ENCODE measurements around the gene UCHL5. TPM values are rescaled to one million over a fixed set of nuclear protein-coding genes. Genes with fewer than 3 reads are reported as not detected.
"Not testable (repeated sequence)": the region's sequence is repeated elsewhere in the genome, so short reads cannot be mapped to it uniquely, and the experiment has no call there.

UCHL5 gene
- polyA plus RNA-seq, 4 donors: 22.6 to 33.1 (median 24.2) TPM

DNA sequence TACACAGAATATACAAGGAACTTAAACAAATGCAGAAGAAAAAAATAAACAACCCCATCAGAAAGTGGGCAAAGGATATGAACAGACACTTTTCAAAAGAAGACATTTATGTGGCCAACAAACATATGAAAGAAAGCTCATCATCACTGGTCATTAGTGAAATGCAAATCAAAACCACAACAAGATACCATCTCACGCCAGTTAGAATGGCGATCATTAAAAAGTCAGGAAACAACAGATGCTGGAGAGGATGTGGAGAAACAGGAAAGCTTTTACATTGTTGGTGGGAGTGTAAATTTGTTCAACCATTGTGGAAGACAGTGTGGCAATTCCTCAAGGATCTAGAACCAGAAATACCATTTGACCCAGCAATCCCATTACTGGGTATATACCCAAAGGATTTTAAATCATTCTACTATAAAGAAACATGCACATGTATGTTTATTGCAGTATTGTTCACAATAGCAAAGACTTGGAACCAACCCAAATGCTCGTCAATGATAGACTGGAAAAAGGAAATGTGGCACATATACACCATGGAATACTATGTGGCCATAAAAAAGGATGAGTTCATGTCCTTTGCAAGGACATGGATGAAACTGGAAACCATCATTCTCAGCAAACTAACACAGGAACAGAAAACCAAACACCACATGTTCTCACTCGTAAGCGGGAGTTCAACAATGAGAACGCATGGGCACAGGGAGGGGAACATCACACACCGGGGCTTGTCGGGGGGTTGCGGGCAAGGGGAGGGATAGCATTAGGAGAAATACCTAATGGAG lies 26.3 kb downstream of the UCHL5 start:
- not testable (repeated sequence) for H3K36me3 ChIP-seq (ENCODE audit: control insufficient read depth in 3 of 3, insufficient read depth in 2 of 3, low read depth in 1 of 3, low read length in 3 of 3); FAIRE-seq; H3K4me3 ChIP-seq (ENCODE audit: low read depth in 1 of 3, low read length in 3 of 3); DNase-seq; H3K4me1 ChIP-seq (ENCODE audit: control insufficient read depth in 3 of 3, insufficient read depth in 2 of 3, low read depth in 1 of 3, low read length in 2 of 3); H3K9me3 ChIP-seq (ENCODE audit: control insufficient read depth in 2 of 2, insufficient read depth in 1 of 2, low read depth in 1 of 2, low read length in 1 of 2); H3K27ac ChIP-seq (ENCODE audit: low read depth in 1 of 3, low read length in 2 of 3); H3K27me3 ChIP-seq (ENCODE audit: control insufficient read depth in 3 of 3, insufficient read depth in 3 of 3, low read length in 3 of 3)
- WGBS, 3 donors: 96 to 98% (median 96%) methylated on average over 9 of the region's 9 CpGs

DNA sequence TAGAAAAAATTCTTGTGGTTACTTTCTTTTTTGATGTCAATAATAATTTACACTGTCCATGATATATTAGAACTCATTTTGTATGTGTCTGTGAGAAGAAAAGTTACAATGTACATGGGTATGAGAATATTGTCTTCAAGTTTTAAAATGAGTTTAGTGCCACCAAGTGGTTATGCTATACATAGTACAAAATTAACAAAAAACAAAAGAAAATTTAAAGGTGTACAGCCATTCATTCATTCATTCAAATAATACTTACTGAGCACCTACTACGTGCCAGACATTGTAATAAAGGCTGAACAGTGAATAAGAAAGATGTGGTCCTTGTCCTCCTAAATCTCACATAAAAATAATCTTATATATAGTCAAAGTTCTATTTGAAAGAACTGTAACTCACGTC lies 27.7 kb downstream of the UCHL5 start:
- Histone ChIP-seq H3K36me3 (ENCODE audit: control insufficient read depth in 3 of 3, insufficient read depth in 2 of 3, low read depth in 1 of 3, low read length in 3 of 3) (peaks cover 0 to 9% (median 0%) of the 10 kb centered on the region in 3 donors), H3K4me3 (ENCODE audit: low read depth in 1 of 3, low read length in 3 of 3) (no peak overlapping the region), H3K27ac (ENCODE audit: low read depth in 1 of 3, low read length in 2 of 3) (no peak overlapping the region), H3K27me3 (ENCODE audit: control insufficient read depth in 3 of 3, insufficient read depth in 3 of 3, low read length in 3 of 3) (no peaks in the 10 kb centered on the region), H3K4me1 (ENCODE audit: control insufficient read depth in 3 of 3, insufficient read depth in 2 of 3, low read depth in 1 of 3, low read length in 2 of 3) (peaks cover 0 to 5% (median 0%) of the 10 kb centered on the region in 3 donors), H3K9me3 (ENCODE audit: control insufficient read depth in 2 of 2, insufficient read depth in 1 of 2, low read depth in 1 of 2, low read length in 1 of 2) (no peaks in the 10 kb centered on the region)
- DNase-seq: peak in 1 of 2 donors; percentile 27
- peak; percentile 92 for FAIRE-seq
- 74 to 85% (median 85%) methylated on average over 2 of the region's 2 CpGs for WGBS, 3 donors

DNA sequence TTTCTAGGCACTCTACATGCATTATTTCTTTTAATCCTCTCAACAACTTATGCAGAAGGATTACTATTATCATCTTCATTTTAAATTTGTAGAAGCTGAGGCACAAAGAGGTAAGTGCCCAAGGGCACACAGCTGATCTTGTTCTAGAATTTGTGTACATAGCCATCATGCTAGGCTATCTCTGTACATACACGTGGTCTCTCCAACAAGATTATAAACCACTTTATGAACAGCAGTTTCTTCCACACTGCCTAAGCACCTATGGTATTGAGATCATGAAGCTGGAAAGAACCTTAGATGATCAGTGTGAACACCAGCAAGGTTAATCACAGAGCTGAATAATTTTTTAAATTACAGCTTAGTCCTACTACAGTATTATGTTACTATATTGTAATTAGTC lies 28.9 kb downstream of the UCHL5 start:
- Histone ChIP-seq H3K4me1 (ENCODE audit: control insufficient read depth in 3 of 3, insufficient read depth in 2 of 3, low read depth in 1 of 3, low read length in 2 of 3) (peaks cover 0 to 5% (median 0%) of the 10 kb centered on the region in 3 donors), H3K27ac (ENCODE audit: low read depth in 1 of 3, low read length in 2 of 3) (no peak overlapping the region), H3K36me3 (ENCODE audit: control insufficient read depth in 3 of 3, insufficient read depth in 2 of 3, low read depth in 1 of 3, low read length in 3 of 3) (peaks cover 0 to 9% (median 0%) of the 10 kb centered on the region in 3 donors), H3K4me3 (ENCODE audit: low read depth in 1 of 3, low read length in 3 of 3) (no peak overlapping the region), H3K9me3 (ENCODE audit: control insufficient read depth in 2 of 2, insufficient read depth in 1 of 2, low read depth in 1 of 2, low read length in 1 of 2) (no peaks in the 10 kb centered on the region), H3K27me3 (ENCODE audit: control insufficient read depth in 3 of 3, insufficient read depth in 3 of 3, low read length in 3 of 3) (no peaks in the 10 kb centered on the region)
- no peak for FAIRE-seq
- no peak for DNase-seq
- WGBS, 3 donors: 36 to 56% (median 48%) methylated on average over 1 of the region's 1 CpG

DNA sequence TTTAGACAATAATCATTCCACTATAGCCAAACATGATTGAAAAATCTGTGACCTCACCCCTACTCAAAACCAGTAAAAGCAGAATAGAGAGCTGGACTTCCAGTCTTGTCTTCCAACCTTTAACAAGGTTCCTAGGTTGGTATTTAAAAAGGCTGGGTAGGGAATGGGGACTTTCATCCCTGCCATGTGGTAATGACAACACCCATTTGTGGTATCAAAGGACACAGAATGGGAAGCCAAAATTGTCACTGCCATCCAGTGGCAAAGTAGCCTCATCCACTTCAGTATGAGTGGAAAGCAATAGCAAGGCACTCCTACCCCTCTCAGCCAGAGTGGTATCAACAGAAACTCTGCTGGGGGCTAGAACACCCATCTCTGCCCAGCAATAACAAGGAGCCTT lies 33.9 kb downstream of the UCHL5 start:
- Histone ChIP-seq H3K9me3 (ENCODE audit: control insufficient read depth in 2 of 2, insufficient read depth in 1 of 2, low read depth in 1 of 2, low read length in 1 of 2) (no peaks in the 10 kb centered on the region), H3K27ac (ENCODE audit: low read depth in 1 of 3, low read length in 2 of 3) (no peak overlapping the region), H3K27me3 (ENCODE audit: control insufficient read depth in 3 of 3, insufficient read depth in 3 of 3, low read length in 3 of 3) (no peaks in the 10 kb centered on the region), H3K4me1 (ENCODE audit: control insufficient read depth in 3 of 3, insufficient read depth in 2 of 3, low read depth in 1 of 3, low read length in 2 of 3) (no peaks in the 10 kb centered on the region), H3K4me3 (ENCODE audit: low read depth in 1 of 3, low read length in 3 of 3) (no peak overlapping the region), H3K36me3 (ENCODE audit: control insufficient read depth in 3 of 3, insufficient read depth in 2 of 3, low read depth in 1 of 3, low read length in 3 of 3) (peaks cover 0 to 9% (median 0%) of the 10 kb centered on the region in 3 donors)
- no peak for FAIRE-seq
- DNase-seq: peak in 1 of 2 donors; percentile 37

DNA sequence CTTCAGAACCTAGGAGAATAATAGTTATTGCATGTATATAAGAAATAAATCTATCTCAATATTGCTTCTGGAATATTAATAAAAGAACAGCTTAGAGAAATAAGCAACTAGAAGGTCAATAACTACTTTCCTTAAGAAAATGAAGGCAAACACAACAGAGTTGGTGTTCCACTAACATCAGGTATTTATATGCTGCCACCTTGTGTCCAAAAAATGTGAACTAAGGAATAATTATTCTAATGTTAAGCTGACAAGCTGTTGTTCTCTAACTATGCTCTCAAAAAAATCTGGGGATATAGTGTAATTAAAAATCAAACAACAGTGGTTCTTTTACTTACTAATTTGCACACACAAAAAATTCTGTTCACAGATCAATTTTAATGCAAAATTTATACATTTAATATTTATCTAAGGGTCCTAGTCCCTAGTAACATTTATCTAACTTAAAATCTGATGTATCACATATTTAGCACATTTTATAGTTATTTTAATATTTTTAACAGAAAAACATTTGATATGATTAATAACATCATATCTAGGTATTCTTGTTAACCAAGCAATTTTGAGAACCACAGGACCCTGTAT lies 39.6 kb downstream of the UCHL5 start:
- H3K4me1 ChIP-seq (ENCODE audit: control insufficient read depth in 3 of 3, insufficient read depth in 2 of 3, low read depth in 1 of 3, low read length in 2 of 3): no peaks in the 10 kb centered on the region
- H3K27ac ChIP-seq (ENCODE audit: low read depth in 1 of 3, low read length in 2 of 3): no peak overlapping the region
- H3K9me3 ChIP-seq (ENCODE audit: control insufficient read depth in 2 of 2, insufficient read depth in 1 of 2, low read depth in 1 of 2, low read length in 1 of 2): no peaks in the 10 kb centered on the region
- H3K36me3 ChIP-seq (ENCODE audit: control insufficient read depth in 3 of 3, insufficient read depth in 2 of 3, low read depth in 1 of 3, low read length in 3 of 3): peaks cover 0 to 2% (median 0%) of the 10 kb centered on the region in 3 donors
- DNase-seq (peak; percentile 69 to 77), FAIRE-seq (peak; percentile 94)
- H3K27me3 ChIP-seq (ENCODE audit: control insufficient read depth in 3 of 3, insufficient read depth in 3 of 3, low read length in 3 of 3): no peaks in the 10 kb centered on the region
- no peak overlapping the region for H3K4me3 ChIP-seq (ENCODE audit: low read depth in 1 of 3, low read length in 3 of 3)

DNA sequence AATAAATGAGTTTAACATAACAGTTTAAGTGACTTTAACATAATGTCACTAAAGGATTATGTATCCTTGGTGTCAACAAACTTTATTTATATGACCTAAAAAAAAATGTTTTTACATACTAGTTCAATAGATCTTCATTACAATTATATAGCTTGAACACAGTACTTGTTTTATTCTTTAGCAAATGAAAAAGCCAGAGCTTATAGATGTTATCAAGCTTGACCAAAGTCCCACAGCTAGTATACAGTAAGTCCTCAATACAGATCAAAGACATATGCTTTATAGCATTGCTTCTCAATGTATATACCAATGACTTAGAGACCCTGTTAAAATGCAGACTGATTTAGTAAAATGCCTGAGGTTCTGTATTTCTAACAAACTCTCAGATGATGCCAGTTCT lies 42.4 kb downstream of the UCHL5 start:
- peak in 1 of 2 donors; percentile 29 for DNase-seq
- no peak for FAIRE-seq

DNA sequence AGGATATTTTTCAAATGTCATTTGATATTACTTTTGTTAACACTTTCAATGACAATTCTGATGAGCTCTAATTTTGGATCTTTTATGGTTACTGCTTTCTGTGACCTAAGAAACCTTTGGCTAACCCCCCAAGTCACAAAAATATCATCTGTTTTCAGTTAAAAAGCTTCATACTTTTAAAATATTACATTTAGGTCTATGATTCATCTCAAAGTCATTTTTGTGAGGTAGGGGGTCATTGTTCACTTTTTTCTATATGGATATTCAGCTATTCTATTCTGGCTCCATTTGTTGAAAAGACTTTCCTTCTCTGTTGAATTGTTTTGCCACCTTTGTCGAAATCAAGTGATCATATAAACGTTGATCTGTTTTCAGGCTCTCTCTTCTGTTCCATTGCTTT lies 44.8 kb downstream of the UCHL5 start:
- Histone ChIP-seq H3K9me3 (ENCODE audit: control insufficient read depth in 2 of 2, insufficient read depth in 1 of 2, low read depth in 1 of 2, low read length in 1 of 2) (no peaks in the 10 kb centered on the region), H3K27ac (ENCODE audit: low read depth in 1 of 3, low read length in 2 of 3) (no peak overlapping the region), H3K4me1 (ENCODE audit: control insufficient read depth in 3 of 3, insufficient read depth in 2 of 3, low read depth in 1 of 3, low read length in 2 of 3) (peaks cover 1 to 24% (median 3%) of the 10 kb centered on the region in 3 donors), H3K4me3 (ENCODE audit: low read depth in 1 of 3, low read length in 3 of 3) (no peak overlapping the region), H3K36me3 (ENCODE audit: control insufficient read depth in 3 of 3, insufficient read depth in 2 of 3, low read depth in 1 of 3, low read length in 3 of 3) (no peaks in the 10 kb centered on the region), H3K27me3 (ENCODE audit: control insufficient read depth in 3 of 3, insufficient read depth in 3 of 3, low read length in 3 of 3) (no peaks in the 10 kb centered on the region)
- FAIRE-seq: no peak
- WGBS, 3 donors: 80 to 86% (median 85%) methylated on average over 2 of the region's 2 CpGs
- DNase-seq: no peak

More for the DNA sequence above, 42.4 kb downstream of the UCHL5 start:
- Histone ChIP-seq H3K4me1 (ENCODE audit: control insufficient read depth in 3 of 3, insufficient read depth in 2 of 3, low read depth in 1 of 3, low read length in 2 of 3) (peaks cover 0 to 9% (median 3%) of the 10 kb centered on the region in 3 donors), H3K36me3 (ENCODE audit: control insufficient read depth in 3 of 3, insufficient read depth in 2 of 3, low read depth in 1 of 3, low read length in 3 of 3) (no peaks in the 10 kb centered on the region), H3K27me3 (ENCODE audit: control insufficient read depth in 3 of 3, insufficient read depth in 3 of 3, low read length in 3 of 3) (no peaks in the 10 kb centered on the region), H3K9me3 (ENCODE audit: control insufficient read depth in 2 of 2, insufficient read depth in 1 of 2, low read depth in 1 of 2, low read length in 1 of 2) (no peaks in the 10 kb centered on the region), H3K4me3 (ENCODE audit: low read depth in 1 of 3, low read length in 3 of 3) (no peak overlapping the region), H3K27ac (ENCODE audit: low read depth in 1 of 3, low read length in 2 of 3) (no peak overlapping the region)

DNA sequence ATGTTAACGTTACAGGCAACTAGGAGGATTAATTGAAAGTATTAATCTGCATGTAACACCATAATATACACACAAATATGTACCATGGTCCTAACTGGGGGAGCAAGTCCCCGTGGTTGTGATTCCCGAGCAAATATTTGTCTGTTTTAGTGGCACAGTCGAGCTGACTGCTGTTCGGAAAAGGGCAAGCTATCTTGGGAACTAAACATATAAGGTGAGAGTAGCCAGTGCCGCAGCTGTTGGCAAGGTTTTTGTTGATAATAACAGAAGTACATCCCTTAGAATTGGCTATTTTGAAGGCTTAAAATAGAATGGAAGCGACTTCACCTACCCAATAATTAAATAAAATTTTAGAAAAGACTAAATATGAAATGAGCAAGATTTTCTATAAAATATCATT lies 45.5 kb downstream of the UCHL5 start:
- no peak for FAIRE-seq
- WGBS, 3 donors: 76 to 82% (median 78%) methylated on average over 7 of the region's 7 CpGs
- no peaks in the 10 kb centered on the region for H3K27me3 ChIP-seq (ENCODE audit: control insufficient read depth in 3 of 3, insufficient read depth in 3 of 3, low read length in 3 of 3)
- H3K27ac ChIP-seq (ENCODE audit: low read depth in 1 of 3, low read length in 2 of 3): no peak overlapping the region
- DNase-seq: no peak
- peaks cover 1 to 31% (median 3%) of the 10 kb centered on the region in 3 donors for H3K4me1 ChIP-seq (ENCODE audit: control insufficient read depth in 3 of 3, insufficient read depth in 2 of 3, low read depth in 1 of 3, low read length in 2 of 3)
- no peaks in the 10 kb centered on the region for H3K9me3 ChIP-seq (ENCODE audit: control insufficient read depth in 2 of 2, insufficient read depth in 1 of 2, low read depth in 1 of 2, low read length in 1 of 2)
- no peak overlapping the region for H3K4me3 ChIP-seq (ENCODE audit: low read depth in 1 of 3, low read length in 3 of 3)
- H3K36me3 ChIP-seq (ENCODE audit: control insufficient read depth in 3 of 3, insufficient read depth in 2 of 3, low read depth in 1 of 3, low read length in 3 of 3): no peaks in the 10 kb centered on the region

Data from small intestine (tissue), 7 donors.